Neural progenitor cell (in vitro differentiated cells): Measurements from ENCODE around the gene TMEM98. TPM values are rescaled to one million over a fixed set of nuclear protein-coding genes. Genes with fewer than 3 reads are reported as not detected.

ENCODE experiments used
- DNase-seq: peaks from one replicate; pipeline ENCODE4 v3.0.0-alpha.2; 2016; ENCODE audit warnings: low spot score
- H2AFZ ChIP-seq: fragments of 200-600 bp; sonication (generic); replicated peaks from 2 replicates; pipeline ENCODE4 v1.6.1; 2016; ENCODE audit warnings: antibody characterized with exemption
- H3F3A ChIP-seq: fragments of 200-600 bp; sonication (generic); 2 replicates; pipeline ENCODE4 v1.6.1; 2016; ENCODE audit warnings: antibody characterized with exemption, low read depth
- H3K27ac ChIP-seq: fragments of 200-600 bp; sonication (generic); 2 replicates; pipeline ENCODE4 v1.5.1; 2016; ENCODE audit warnings: mild to moderate bottlenecking
- H3K27me3 ChIP-seq: fragments of 200-600 bp; sonication (generic); 2 replicates; pipeline ENCODE4 v1.6.1; 2016; ENCODE audit warnings: mild to moderate bottlenecking, moderate library complexity
- H3K36me3 ChIP-seq: fragments of 200-600 bp; sonication (generic); 2 replicates; pipeline ENCODE4 v1.5.1; 2016
- H3K4me1 ChIP-seq: fragments of 200-600 bp; sonication (generic); 2 replicates; pipeline ENCODE4 v1.6.1; 2016; ENCODE audit warnings: mixed run types
- H3K4me2 ChIP-seq: fragments of 200-600 bp; sonication (generic); 2 replicates; pipeline ENCODE4 v1.6.1; 2016
- H3K4me3 ChIP-seq: fragments of 200-600 bp; sonication (generic); 2 replicates; pipeline ENCODE4 v1.5.1; 2016
- H3K79me2 ChIP-seq: fragments of 200-600 bp; sonication (generic); 2 replicates; pipeline ENCODE4 v1.6.1; 2016; ENCODE audit warnings: low read depth
- H3K9ac ChIP-seq: fragments of 200-600 bp; sonication (generic); 2 replicates; pipeline ENCODE4 v1.6.1; 2016
- H3K9me3 ChIP-seq: fragments of 200-600 bp; sonication (generic); 2 replicates; pipeline ENCODE4 v1.5.1; 2016; ENCODE audit warnings: low read depth
- H4K20me1 ChIP-seq: fragments of 200-600 bp; sonication (generic); 2 replicates; pipeline ENCODE4 v1.6.1; 2016; ENCODE audit warnings: low read depth
- H3K27ac Mint-ChIP-seq: 3 replicates; pipeline ENCODE4 v1.8.0; 2021; ENCODE audit warnings: mixed read lengths
- H3K27me3 Mint-ChIP-seq: 2 replicates; pipeline ENCODE4 v1.8.0; 2022; ENCODE audit warnings: low read depth, mild to moderate bottlenecking, inconsistent platforms, moderate library complexity, mixed read lengths; ENCODE audit not compliant: insufficient read depth
- H3K36me3 Mint-ChIP-seq: 3 replicates; pipeline ENCODE4 v1.8.0; 2021; ENCODE audit warnings: mixed read lengths
- H3K4me1 Mint-ChIP-seq: 3 replicates; pipeline ENCODE4 v1.8.0; 2021; ENCODE audit warnings: mixed read lengths
- H3K4me3 Mint-ChIP-seq: 3 replicates; pipeline ENCODE4 v1.8.0; 2021; ENCODE audit warnings: mild to moderate bottlenecking, moderate library complexity, mixed read lengths
- H3K9me3 Mint-ChIP-seq: 3 replicates; pipeline ENCODE4 v1.8.0; 2020; ENCODE audit warnings: mixed read lengths
- CTCF ChIP-seq: fragments of 200-600 bp; sonication (generic); IDR thresholded peaks from 2 replicates; pipeline ENCODE4 v1.5.1; 2017; ENCODE audit warnings: antibody characterized with exemption, mild to moderate bottlenecking
- EZH2 ChIP-seq: fragments of 200-600 bp; sonication (generic); IDR thresholded peaks from 2 replicates; pipeline ENCODE4 v1.6.1; 2017; ENCODE audit warnings: antibody characterized with exemption, mild to moderate bottlenecking, moderate library complexity
- EZH2phosphoT487 ChIP-seq: fragments of 200-600 bp; sonication (generic); IDR thresholded peaks from 2 replicates; pipeline ENCODE4 v1.6.1; 2017; ENCODE audit warnings: antibody characterized with exemption
- total RNA-seq: library from RNA; depleted of rRNA; stranded (reverse); fragments of >200 nt; gene quantifications from 2 replicates; pipeline ENCODE4 v1.2.3, GENCODE V29; 2015; ENCODE audit warnings: low replicate concordance

TMEM98 gene
- total RNA-seq, 1 donor from 2014 or later = 117 TPM

- no peak overlapping the region for H3K4me3 Mint-ChIP-seq
- H3K9me3 ChIP-seq = no peaks in the 10 kb centered on the region
- H3K9me3 Mint-ChIP-seq = no peaks in the 10 kb centered on the region
- no peak overlapping the region for H2AFZ ChIP-seq
- no peaks in the 10 kb centered on the region for H3K36me3 Mint-ChIP-seq
- TF ChIP-seq EZH2 (no peak), EZH2phosphoT487 (no peak), CTCF (no peak)
- no peaks in the 10 kb centered on the region for H3F3A ChIP-seq
- H3K4me1 Mint-ChIP-seq = no peaks in the 10 kb centered on the region
- no peak overlapping the region for H3K4me3 ChIP-seq
- no peaks in the 10 kb centered on the region for H3K27me3 ChIP-seq
- no peaks in the 10 kb centered on the region for H4K20me1 ChIP-seq
- no peaks in the 10 kb centered on the region for H3K79me2 ChIP-seq
- no peak overlapping the region for H3K4me2 ChIP-seq
- DNase-seq = no peak
- H3K27me3 Mint-ChIP-seq = peaks cover under 1% of the 10 kb centered on the region
- no peaks in the 10 kb centered on the region for H3K4me1 ChIP-seq
- H3K27ac ChIP-seq = no peak overlapping the region
- no peaks in the 10 kb centered on the region for H3K36me3 ChIP-seq
- H3K9ac ChIP-seq = no peak overlapping the region
- no peak overlapping the region for H3K27ac Mint-ChIP-seq
Measured at GRCh38 chr17:32954477-32954876, 26.5 kb downstream of the TMEM98 start.

GRCh38 chr17:32955155-32955554 lies 27.2 kb downstream of the TMEM98 start:
- no peaks in the 10 kb centered on the region for H4K20me1 ChIP-seq
- TF ChIP-seq EZH2 (no peak), EZH2phosphoT487 (no peak), CTCF (no peak)
- no peaks in the 10 kb centered on the region for H3K79me2 ChIP-seq
- H3K27ac Mint-ChIP-seq = no peak overlapping the region
- H3K36me3 ChIP-seq = no peaks in the 10 kb centered on the region
- H3K4me1 Mint-ChIP-seq = no peaks in the 10 kb centered on the region
- no peaks in the 10 kb centered on the region for H3K4me1 ChIP-seq
- no peak overlapping the region for H3K27ac ChIP-seq
- no peaks in the 10 kb centered on the region for H3K27me3 ChIP-seq
- no peaks in the 10 kb centered on the region for H3F3A ChIP-seq
- no peak overlapping the region for H3K4me3 ChIP-seq
- H3K9me3 ChIP-seq = no peaks in the 10 kb centered on the region
- no peak overlapping the region for H3K4me2 ChIP-seq
- H3K36me3 Mint-ChIP-seq = no peaks in the 10 kb centered on the region
- H3K4me3 Mint-ChIP-seq = no peak overlapping the region
- no peak overlapping the region for H3K9ac ChIP-seq
- H3K9me3 Mint-ChIP-seq = no peaks in the 10 kb centered on the region
- H2AFZ ChIP-seq = no peak overlapping the region
- H3K27me3 Mint-ChIP-seq = peaks cover 2% of the 10 kb centered on the region
- DNase-seq = no peak

- no peaks in the 10 kb centered on the region for H3K36me3 Mint-ChIP-seq
Measured at GRCh38 chr17:32956240-32956970, 28.5 kb downstream of the TMEM98 start.

More at GRCh38 chr17:32956240-32956970, 28.5 kb downstream of the TMEM98 start:
- H4K20me1 ChIP-seq = no peaks in the 10 kb centered on the region
- no peak overlapping the region for H3K27ac ChIP-seq
- no peaks in the 10 kb centered on the region for H3K9me3 ChIP-seq
- H3K27ac Mint-ChIP-seq = no peak overlapping the region
- no peak for TF ChIP-seq EZH2phosphoT487
- TF ChIP-seq CTCF = no peak
- TF ChIP-seq EZH2 = no peak
- no peak overlapping the region for H2AFZ ChIP-seq
- H3K4me3 Mint-ChIP-seq = no peak overlapping the region
- H3K4me3 ChIP-seq = no peak overlapping the region
- no peaks in the 10 kb centered on the region for H3K36me3 ChIP-seq
- peaks cover 4% of the 10 kb centered on the region for H3K27me3 Mint-ChIP-seq
- H3K4me1 ChIP-seq = no peaks in the 10 kb centered on the region
- no peaks in the 10 kb centered on the region for H3K27me3 ChIP-seq
- H3K9me3 Mint-ChIP-seq = no peaks in the 10 kb centered on the region
- no peaks in the 10 kb centered on the region for H3K79me2 ChIP-seq
- H3K4me1 Mint-ChIP-seq = no peaks in the 10 kb centered on the region
- DNase-seq = no peak
- H3F3A ChIP-seq = no peaks in the 10 kb centered on the region
- H3K4me2 ChIP-seq = no peak overlapping the region
- H3K9ac ChIP-seq = no peak overlapping the region
